HEK293 (cell line): ENCODE measurements around the gene ALG10.

Source experiments
- CTCF ChIA-PET: fragments of 350-600 bp; formaldehyde crosslinking; extraction: SDS; loops from one replicate; lab custom pipeline; 2021; ENCODE audit warnings: antibody characterized with exemption; lab: Yijun Ruan, JAX
- POLR2A ChIA-PET: fragments of 300-600 bp; formaldehyde crosslinking; extraction: SDS; loops from one replicate; lab custom pipeline; 2020; ENCODE audit warnings: antibody characterized with exemption, inconsistent platforms; lab: Yijun Ruan, JAX
- H3K27ac ChIP-seq: fragments of 200-500 bp; sonication (Bioruptor generic); 2 replicates; pipeline ENCODE4 v1.5.1; 2014; ENCODE audit warnings: low read depth, low read length, control low read depth, inconsistent platforms; ENCODE audit errors: extremely low read depth
- H3K36me3 ChIP-seq, 2 experiments: fragments of 200-500 bp in 1 of 2; sonication (Bioruptor generic) in 1 of 2; 1 replicate in 1 of 2; 2 replicates in 1 of 2; pipeline ENCODE4 v1.5.1; 2014 to 2017; ENCODE audit warnings: inconsistent platforms in 2 of 2, low read length in 2 of 2; ENCODE audit not compliant: control insufficient read depth in 2 of 2, insufficient read depth in 1 of 2
- H3K4me1 ChIP-seq: fragments of 200-500 bp; sonication (Bioruptor generic); 2 replicates; pipeline ENCODE4 v1.5.1; 2014; ENCODE audit warnings: mild to moderate bottlenecking, low read length, inconsistent platforms; ENCODE audit not compliant: control insufficient read depth, insufficient read depth
- H3K4me3 ChIP-seq: 2 replicates; pipeline ENCODE4 v1.5.1; 2011; ENCODE audit warnings: low read depth, mild to moderate bottlenecking, control low read depth, low read length, moderate library complexity
- H3K9me3 ChIP-seq: fragments of 200-500 bp; sonication (Bioruptor generic); 2 replicates; pipeline ENCODE4 v1.5.1; 2014; ENCODE audit warnings: low read depth, low read length, inconsistent platforms; ENCODE audit not compliant: control insufficient read depth, insufficient read depth
- KLF17 ChIP-seq: fragments of 450-650 bp; formaldehyde crosslinking; IDR thresholded peaks from 2 replicates; pipeline ENCODE4 v1.5.1; 2016; ENCODE audit warnings: missing biosample characterization, missing genetic modification characterization
- OVOL3 ChIP-seq: fragments of 450-650 bp; formaldehyde crosslinking; IDR thresholded peaks from 2 replicates; pipeline ENCODE4 v1.5.1; 2016; ENCODE audit warnings: missing biosample characterization, missing genetic modification characterization
- PRDM1 ChIP-seq: fragments of 450-650 bp; formaldehyde crosslinking; IDR thresholded peaks from 2 replicates; pipeline ENCODE4; 2016; ENCODE audit warnings: missing biosample characterization, missing genetic modification characterization
- PRDM4 ChIP-seq: fragments of 450-650 bp; formaldehyde crosslinking; IDR thresholded peaks from 2 replicates; pipeline ENCODE4 v1.5.1; 2017; ENCODE audit warnings: missing biosample characterization, missing genetic modification characterization
- SETDB1 ChIP-seq: IDR thresholded peaks from one replicate; pipeline ENCODE4 v1.6.1; 2017; ENCODE audit warnings: mild to moderate bottlenecking, low read length, moderate library complexity, mixed read lengths; ENCODE audit not compliant: insufficient read length
- ZBTB21 ChIP-seq: fragments of 450-650 bp; formaldehyde crosslinking; IDR thresholded peaks from 2 replicates; pipeline ENCODE4 v1.5.1; 2017; ENCODE audit warnings: missing biosample characterization, missing genetic modification characterization
- ZFP41 ChIP-seq: fragments of 450-650 bp; formaldehyde crosslinking; IDR thresholded peaks from 2 replicates; pipeline ENCODE4 v1.5.1; 2016; ENCODE audit warnings: missing biosample characterization, missing genetic modification characterization, borderline replicate concordance
- ZNF112 ChIP-seq: fragments of 450-650 bp; formaldehyde crosslinking; IDR thresholded peaks from 2 replicates; pipeline ENCODE4 v1.5.0; 2017; ENCODE audit warnings: missing biosample characterization, missing genetic modification characterization
- ZNF138 ChIP-seq: fragments of 450-650 bp; formaldehyde crosslinking; IDR thresholded peaks from 2 replicates; pipeline ENCODE4 v1.5.1; 2016; ENCODE audit warnings: missing biosample characterization, missing genetic modification characterization, borderline replicate concordance
- ZNF157 ChIP-seq: fragments of 450-650 bp; formaldehyde crosslinking; IDR thresholded peaks from 2 replicates; pipeline ENCODE4 v1.5.1; 2016; ENCODE audit warnings: missing biosample characterization, missing genetic modification characterization
- ZNF169 ChIP-seq: fragments of 450-650 bp; formaldehyde crosslinking; IDR thresholded peaks from 2 replicates; pipeline ENCODE4 v1.5.1; 2016; ENCODE audit warnings: missing biosample characterization, missing genetic modification characterization
- ZNF202 ChIP-seq: fragments of 450-650 bp; formaldehyde crosslinking; IDR thresholded peaks from 2 replicates; pipeline ENCODE4 v1.5.1; 2016; ENCODE audit warnings: missing biosample characterization, missing genetic modification characterization, borderline replicate concordance
- ZNF302 ChIP-seq: fragments of 450-650 bp; formaldehyde crosslinking; IDR thresholded peaks from 2 replicates; pipeline ENCODE4 v1.5.1; 2016; ENCODE audit warnings: missing biosample characterization, missing genetic modification characterization, low read depth
- ZNF324 ChIP-seq: fragments of 450-650 bp; formaldehyde crosslinking; IDR thresholded peaks from 2 replicates; pipeline ENCODE4 v1.5.1; 2016; ENCODE audit warnings: missing biosample characterization, missing genetic modification characterization
- ZNF366 ChIP-seq: fragments of 450-650 bp; formaldehyde crosslinking; conservative IDR thresholded peaks from 2 replicates; pipeline ENCODE4 v1.5.1; 2016; ENCODE audit warnings: missing biosample characterization, missing genetic modification characterization
- ZNF391 ChIP-seq: fragments of 450-650 bp; formaldehyde crosslinking; IDR thresholded peaks from 2 replicates; pipeline ENCODE4 v1.5.1; 2016; ENCODE audit warnings: low read depth, missing biosample characterization, missing genetic modification characterization, borderline replicate concordance
- ZNF416 ChIP-seq: fragments of 450-650 bp; formaldehyde crosslinking; IDR thresholded peaks from 2 replicates; pipeline ENCODE4 v1.5.1; 2016; ENCODE audit warnings: missing biosample characterization, missing genetic modification characterization
- ZNF558 ChIP-seq: fragments of 450-650 bp; formaldehyde crosslinking; IDR thresholded peaks from 2 replicates; pipeline ENCODE4 v1.5.1; 2016; ENCODE audit warnings: missing biosample characterization, missing genetic modification characterization
- ZNF580 ChIP-seq: fragments of 450-650 bp; formaldehyde crosslinking; IDR thresholded peaks from 2 replicates; pipeline ENCODE4 v1.5.1; 2016; ENCODE audit warnings: missing biosample characterization, missing genetic modification characterization
- ZNF610 ChIP-seq: fragments of 450-650 bp; formaldehyde crosslinking; IDR thresholded peaks from 2 replicates; pipeline ENCODE4 v1.5.1; 2016; ENCODE audit warnings: missing biosample characterization, missing genetic modification characterization, borderline replicate concordance
- ZNF623 ChIP-seq: fragments of 450-650 bp; formaldehyde crosslinking; IDR thresholded peaks from 2 replicates; pipeline ENCODE4 v1.5.1; 2016; ENCODE audit warnings: missing biosample characterization, missing genetic modification characterization
- ZNF645 ChIP-seq: fragments of 450-650 bp; formaldehyde crosslinking; IDR thresholded peaks from 2 replicates; pipeline ENCODE4; 2016; ENCODE audit warnings: missing biosample characterization, missing genetic modification characterization
- ZNF658 ChIP-seq: fragments of 450-650 bp; formaldehyde crosslinking; IDR thresholded peaks from 2 replicates; pipeline ENCODE4; 2016; ENCODE audit warnings: missing biosample characterization, missing genetic modification characterization
- ZNF707 ChIP-seq: fragments of 450-650 bp; formaldehyde crosslinking; IDR thresholded peaks from 2 replicates; pipeline ENCODE4 v1.5.1; 2016; ENCODE audit warnings: missing biosample characterization, missing genetic modification characterization
- ZNF776 ChIP-seq: fragments of 450-650 bp; formaldehyde crosslinking; IDR thresholded peaks from 2 replicates; pipeline ENCODE4 v1.5.0; 2017; ENCODE audit warnings: missing biosample characterization, missing genetic modification characterization, borderline replicate concordance
- ZNF837 ChIP-seq: fragments of 450-650 bp; formaldehyde crosslinking; IDR thresholded peaks from 2 replicates; pipeline ENCODE4 v1.5.1; 2016; ENCODE audit warnings: missing biosample characterization, missing genetic modification characterization
- ZXDB ChIP-seq: fragments of 450-650 bp; formaldehyde crosslinking; IDR thresholded peaks from 2 replicates; pipeline ENCODE4 v1.5.1; 2016; ENCODE audit warnings: missing biosample characterization, missing genetic modification characterization

The ALG10 gene

GRCh38 chr12:33988197-33988805 is 34.0 kb upstream of the ALG10 start:
- H3K36me3 ChIP-seq, result no peaks in the 10 kb centered on the region
- H3K4me1 ChIP-seq, result no peaks in the 10 kb centered on the region
- ChIA-PET POLR2A (no interaction called here), CTCF (no interaction called here)
- no peak overlapping the region for H3K27ac ChIP-seq
- no peak for TF ChIP-seq ZNF391
- TF ChIP-seq ZNF157 (tag by site-specific recombination), result no peak
- no peaks in the 10 kb centered on the region for H3K9me3 ChIP-seq
- H3K4me3 ChIP-seq, result no peak overlapping the region

GRCh38 chr12:33988913-33989312 is 33.4 kb upstream of the ALG10 start:
- CTCF ChIA-PET, result no interaction called here

GRCh38 chr12:33994857-33995808 is 27.2 kb upstream of the ALG10 start:
- H3K4me1 ChIP-seq, result no peaks in the 10 kb centered on the region
- no peak overlapping the region for H3K27ac ChIP-seq
- H3K4me3 ChIP-seq, result no peak overlapping the region
- POLR2A ChIA-PET, result no interaction called here
- H3K36me3 ChIP-seq, result no peaks in the 10 kb centered on the region
- CTCF ChIA-PET, result interaction anchor here (0.7 kb wide), 1 partner anchor 21 kb away, joined by 4 read pairs; no protein-coding TSS in a partner anchor
- no peaks in the 10 kb centered on the region for H3K9me3 ChIP-seq
- TF ChIP-seq OVOL3, result no peak
- TF ChIP-seq ZNF776 (tag by site-specific recombination), result no peak
- TF ChIP-seq ZNF610 (tag by site-specific recombination), result no peak
- TF ChIP-seq ZNF112, result no peak
- no peak for TF ChIP-seq ZXDB
- no peak for TF ChIP-seq ZNF416
- no peak for TF ChIP-seq ZNF623
- TF ChIP-seq ZNF645 (tag by site-specific recombination), result no peak
- no peak for TF ChIP-seq KLF17
- TF ChIP-seq ZFP41 (tag by site-specific recombination), result no peak
- TF ChIP-seq ZNF580 (tag by site-specific recombination), result no peak
- TF ChIP-seq SETDB1, result no peak
- TF ChIP-seq ZBTB21 (tag by site-specific recombination), result no peak
- TF ChIP-seq ZNF138 (tag by site-specific recombination), result no peak
- no peak for TF ChIP-seq ZNF202 (tag by site-specific recombination)
- no peak for TF ChIP-seq PRDM1 (tag by site-specific recombination)
- no peak for TF ChIP-seq ZNF302
- no peak for TF ChIP-seq ZNF169
- no peak for TF ChIP-seq ZNF837 (tag by site-specific recombination)

More at GRCh38 chr12:33988913-33989312, 33.4 kb upstream of the ALG10 start:
- H3K4me3 ChIP-seq, result no peak overlapping the region
- no peak overlapping the region for H3K27ac ChIP-seq
- H3K9me3 ChIP-seq, result no peaks in the 10 kb centered on the region
- no peak for TF ChIP-seq ZNF324
- no peak for TF ChIP-seq ZNF366 (tag by site-specific recombination)
- no peak for TF ChIP-seq ZNF658 (tag by site-specific recombination)
- no peak for TF ChIP-seq ZNF558 (tag by site-specific recombination)
- no peak for TF ChIP-seq PRDM4
- TF ChIP-seq ZNF707 (tag by site-specific recombination), result no peak
- TF ChIP-seq, all 188 proteins: peak for 0
- POLR2A ChIA-PET, result no interaction called here
- Histone ChIP-seq H3K36me3 (no peaks in the 10 kb centered on the region), H3K4me1 (no peaks in the 10 kb centered on the region)
